ENCODE results near the gene DHCR7.

DHCR7 gene

GRCh38 chr11:71456294-71456693, 8.1 kb upstream of the DHCR7 start:
- DNase-seq: no peak

GRCh38 chr11:71454470-71455113, 6.4 kb upstream of the DHCR7 start:
- peak; percentile 22 for DNase-seq

DNA sequence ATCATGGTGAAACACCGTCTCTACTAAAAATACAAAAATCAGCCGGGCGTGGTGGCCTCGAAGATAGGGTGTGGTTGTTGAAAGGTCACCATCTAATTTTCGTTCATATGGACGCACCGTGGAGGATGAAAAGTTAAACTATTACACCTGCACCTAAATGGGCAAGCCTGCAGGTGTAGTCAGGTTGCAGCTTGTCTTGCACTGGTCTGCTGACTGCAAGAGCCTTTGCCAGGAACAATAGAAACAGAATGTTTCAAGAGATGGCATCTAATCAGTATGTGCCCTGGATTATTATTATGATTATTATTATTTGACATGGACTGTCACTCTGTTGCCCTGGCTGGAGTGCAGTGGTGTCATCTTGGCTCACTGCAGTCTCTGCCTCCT, 5.7 kb upstream of the DHCR7 start:
- DNase-seq: no peak

- peak; percentile 96 for DNase-seq
Measured at GRCh38 chr11:71453037-71453917, 5.1 kb upstream of the DHCR7 start, which contains the start of gene NADSYN1. Gene NADSYN1, plus strand, starts transcription at chr11:71453203. Its CDS starts 94 bp downstream, at chr11:71453297.

DNA sequence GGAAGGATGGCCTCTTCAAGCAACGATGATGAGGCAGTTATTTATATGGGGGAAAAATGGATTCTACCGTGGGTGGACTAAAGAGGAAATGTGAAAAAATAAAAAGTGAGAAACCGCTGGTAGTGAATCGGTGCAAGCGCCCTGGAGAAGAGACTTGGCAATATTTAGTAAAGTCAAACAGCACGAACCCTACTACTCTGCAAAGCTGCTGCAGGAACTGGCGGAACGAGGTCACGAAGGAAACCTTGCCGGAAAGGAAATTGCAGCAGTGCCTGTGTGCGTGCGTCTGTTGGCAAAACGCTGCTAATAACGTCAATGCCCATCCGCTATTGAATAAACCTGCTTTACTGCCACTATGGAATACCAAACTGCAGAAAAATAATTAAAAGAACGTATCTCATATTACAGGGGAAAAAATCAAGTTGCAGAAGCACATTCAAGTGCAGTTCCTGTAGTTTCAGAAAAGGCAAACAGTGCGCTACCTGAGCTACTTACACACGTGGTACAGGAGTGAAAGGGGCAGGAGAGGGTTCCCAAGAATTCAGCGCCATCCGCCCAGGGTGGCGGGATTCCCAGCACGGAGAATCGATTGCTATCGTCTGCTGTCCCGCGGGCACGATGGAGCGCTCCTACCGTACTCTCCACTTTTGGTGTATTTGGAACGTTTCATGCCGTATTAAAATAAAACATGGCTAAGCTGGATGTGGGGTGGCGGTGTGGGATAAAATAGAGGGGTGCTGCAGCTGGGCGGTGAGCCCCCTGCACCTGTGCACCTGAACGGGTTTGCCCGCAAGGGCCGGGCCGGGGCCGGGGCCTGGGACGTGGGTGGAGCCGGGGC, 4.2 kb upstream of the DHCR7 start:
- peak; percentile 55 for DNase-seq

- no peak for DNase-seq
Measured at GRCh38 chr11:71451596-71452198, 3.5 kb upstream of the DHCR7 start.

DNA sequence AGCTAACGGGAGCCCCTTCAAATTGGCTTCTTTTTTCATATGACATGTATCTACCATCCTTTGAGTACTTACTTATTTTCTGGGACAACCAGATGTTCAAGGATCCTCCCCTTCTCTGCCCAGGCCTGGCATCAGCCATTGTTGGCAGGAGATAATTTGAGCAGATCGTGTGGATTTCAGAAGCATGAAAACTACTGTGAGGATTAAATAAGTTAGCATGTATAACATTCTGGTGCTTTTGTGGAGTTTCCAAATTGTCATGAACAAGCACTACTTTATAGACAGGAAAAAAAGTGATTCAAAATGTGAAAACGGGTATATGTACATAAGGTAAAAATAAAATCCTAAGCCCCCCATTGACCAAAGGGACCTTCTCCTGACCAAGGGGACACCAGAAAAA, 2.7 kb upstream of the DHCR7 start:
- no peak for DNase-seq

DNA sequence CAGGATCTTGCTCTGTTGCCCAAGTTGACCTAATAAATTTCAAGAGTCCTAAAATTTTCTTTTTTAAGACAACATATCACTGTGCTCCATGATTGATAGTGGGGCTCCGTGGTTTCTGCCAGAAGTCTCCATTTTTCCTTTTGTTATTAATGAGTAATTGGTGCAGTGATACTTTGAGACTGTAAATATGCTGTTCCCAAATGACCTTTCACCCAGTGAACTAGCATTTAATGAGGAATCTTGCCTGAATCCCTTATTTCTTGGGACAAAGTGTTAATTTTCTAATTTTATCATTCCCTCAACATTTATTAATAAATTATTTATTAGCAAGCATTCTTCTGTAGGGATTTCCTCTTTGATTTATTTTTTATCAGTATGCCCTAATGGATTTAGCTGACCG, 2.3 kb upstream of the DHCR7 start:
- DNase-seq: no peak

GRCh38 chr11:71449596-71449995, 1.4 kb upstream of the DHCR7 start:
- no peak for DNase-seq

GRCh38 chr11:71447791-71448256, 369 bp downstream of the DHCR7 start:
- DNase-seq: peak; percentile 44

DNA sequence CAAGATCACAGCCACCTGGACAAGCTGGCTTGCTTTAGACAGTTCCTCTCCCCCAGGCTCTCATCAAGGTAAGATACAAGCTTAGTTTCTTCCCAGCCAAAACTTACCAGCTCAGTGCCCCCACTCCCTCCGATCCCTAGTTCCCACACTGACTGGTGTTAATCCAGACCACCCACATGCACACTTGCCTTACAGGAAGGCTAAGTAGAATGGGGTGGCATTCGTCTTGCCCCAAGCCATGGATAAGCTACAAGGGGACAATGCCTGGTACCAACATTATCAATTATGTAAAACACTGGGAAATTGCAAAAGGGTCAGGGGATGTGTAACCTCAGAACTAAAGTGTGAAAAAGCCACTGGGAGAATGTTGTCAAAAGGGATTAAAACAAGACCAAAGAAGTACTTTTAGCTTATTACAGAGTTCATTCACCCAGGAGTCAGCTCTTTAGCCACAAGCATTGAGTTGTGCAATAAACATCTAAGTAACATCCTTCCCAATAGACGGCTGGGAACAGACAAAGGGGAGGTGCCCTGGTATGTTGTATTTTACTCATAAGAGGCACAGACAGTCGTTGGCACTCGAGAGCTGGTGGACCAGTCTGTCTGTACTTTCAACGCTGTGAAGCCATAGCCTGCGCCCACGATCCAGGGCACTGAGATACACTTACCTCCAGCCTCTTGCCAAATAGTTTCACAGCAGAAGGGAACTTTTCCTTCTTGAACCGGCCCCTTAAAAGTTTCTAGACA, 1.1 kb downstream of the DHCR7 start:
- DNase-seq: no peak

DNA sequence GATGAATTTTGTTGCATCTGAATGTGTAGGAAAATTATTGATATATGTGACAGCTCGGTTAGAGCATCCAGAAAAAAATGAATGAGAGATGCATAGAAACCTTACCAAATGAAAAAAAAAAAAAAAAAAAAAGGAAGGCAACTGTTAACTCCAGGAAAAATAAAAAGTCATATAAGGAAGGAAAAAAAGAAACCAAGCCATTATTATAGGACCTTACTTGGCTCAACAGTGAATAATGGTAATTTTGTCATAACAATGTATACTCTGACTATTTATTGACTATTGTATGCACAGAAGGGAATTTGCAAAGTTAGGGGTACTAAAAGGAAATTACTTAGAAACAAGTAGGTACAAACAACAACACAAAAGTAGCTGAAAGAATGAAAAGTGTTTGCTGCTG, 2.0 kb downstream of the DHCR7 start:
- no peak for DNase-seq

GRCh38 chr11:71444811-71445210, 3.4 kb downstream of the DHCR7 start:
- DNase-seq: no peak

- DNase-seq: no peak
Measured at GRCh38 chr11:71443736-71444445, 4.3 kb downstream of the DHCR7 start.

DNA sequence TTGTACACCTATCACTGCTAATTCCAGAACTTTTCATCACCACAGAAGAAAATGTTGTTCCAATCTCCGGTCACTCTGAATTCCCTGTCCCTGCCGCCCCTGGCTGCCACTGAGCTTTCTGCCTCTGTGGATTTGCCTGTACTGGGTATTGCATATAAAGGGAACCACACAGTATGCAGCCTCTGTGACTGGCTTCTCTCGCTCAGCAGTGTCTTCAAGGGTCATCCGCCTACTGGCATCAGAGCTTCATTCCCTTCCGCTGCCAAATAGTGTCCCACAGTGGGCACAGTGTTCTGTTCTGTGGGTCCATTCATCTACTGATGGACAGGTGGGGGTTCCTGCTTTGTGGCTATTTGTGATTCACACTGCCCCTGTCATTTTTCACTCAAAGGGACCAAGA, 5.3 kb downstream of the DHCR7 start:
- no peak for DNase-seq

DNA sequence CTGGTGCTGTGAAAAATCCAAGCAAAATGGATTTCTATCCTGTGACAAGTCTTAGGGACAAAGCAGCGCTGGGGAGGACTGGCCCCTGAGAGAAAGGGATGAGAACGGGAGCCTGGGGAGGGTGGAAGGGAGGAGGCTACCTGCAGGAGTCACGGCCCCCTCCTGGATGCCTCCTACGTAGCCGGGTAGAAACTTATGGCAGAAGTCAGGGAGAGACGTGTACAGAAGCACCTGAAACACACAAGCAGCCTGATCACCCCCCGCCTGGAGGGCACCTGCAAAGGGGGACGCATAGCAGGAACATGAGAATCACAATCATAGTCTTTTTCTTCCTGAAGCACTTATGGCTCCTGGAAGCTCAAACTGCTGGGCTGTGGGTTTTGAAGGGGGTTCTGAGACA, 6.1 kb downstream of the DHCR7 start:
- DNase-seq: no peak

- no peak for DNase-seq
Measured at GRCh38 chr11:71441251-71441650, 6.9 kb downstream of the DHCR7 start.

GRCh38 chr11:71440021-71440755, 8.0 kb downstream of the DHCR7 start:
- DNase-seq: no peak

- DNase-seq: no peak
Measured at GRCh38 chr11:71438650-71439049, 9.5 kb downstream of the DHCR7 start.

DNA sequence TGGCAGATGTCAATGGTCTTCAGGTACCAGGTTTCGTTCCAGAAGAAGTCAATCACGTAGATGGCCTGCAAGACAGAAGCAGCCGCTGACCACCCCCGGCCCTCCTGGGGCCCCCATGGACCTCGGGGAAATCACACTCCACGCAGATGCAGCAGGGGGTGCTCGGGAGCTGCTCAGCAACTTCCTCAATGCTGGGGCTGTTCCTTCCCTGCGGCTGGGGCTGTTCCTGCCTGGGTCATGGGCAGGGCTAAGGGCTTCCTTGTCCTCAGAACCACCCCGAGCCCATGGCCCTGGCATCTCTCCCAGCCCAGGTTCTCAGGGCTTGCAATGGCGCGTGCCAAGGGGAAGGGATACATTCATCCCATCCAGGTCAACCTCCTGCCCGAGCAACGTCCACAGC, 10.3 kb downstream of the DHCR7 start:
- no peak for DNase-seq

DNA sequence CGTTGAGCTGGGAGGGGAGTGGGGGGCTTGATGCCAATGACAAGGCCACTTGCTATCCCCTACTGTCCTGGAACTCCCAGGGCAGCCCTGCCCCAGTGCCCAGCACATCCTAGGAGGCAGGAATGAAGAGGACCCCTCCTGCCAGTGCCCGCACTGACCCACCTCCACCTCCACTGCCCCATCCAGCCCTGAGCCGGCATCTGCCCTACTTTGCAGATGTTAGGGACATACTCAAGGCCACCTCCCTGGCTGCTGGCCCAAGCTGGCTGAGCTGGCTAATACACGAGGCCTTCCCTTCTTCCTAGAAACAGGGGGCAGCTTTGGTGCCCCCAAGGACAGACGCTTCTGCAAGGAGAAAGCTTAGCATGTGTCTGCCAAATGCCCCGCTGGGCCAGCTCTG, 10.8 kb downstream of the DHCR7 start:
- no peak for DNase-seq

All from activated naive CD4-positive, alpha-beta T cell treated with Interleukin-2 at 50 U/mL for 16 hours (primary cell).